HepG2 (cell line): ENCODE results near the gene GRM2. TPM values are rescaled to one million over a fixed set of nuclear protein-coding genes. Genes with fewer than 3 reads are reported as not detected.

Experiments used
- HNF1B ChIP-seq: sonication (generic); formaldehyde crosslinking; IDR thresholded peaks from 2 replicates; pipeline ENCODE4 v1.5.1; 2020; ENCODE audit warnings: mild to moderate bottlenecking, moderate library complexity, missing genetic modification reagents
- KLF9 ChIP-seq: IDR thresholded peaks from 2 replicates; pipeline ENCODE4 v1.6.1; 2016; ENCODE audit warnings: low read depth
- PHB2 ChIP-seq: fragments of 450-650 bp; IDR thresholded peaks from 2 replicates; pipeline ENCODE4 v1.6.1; 2018; ENCODE audit not compliant: partially characterized antibody
- PHF5A ChIP-seq: IDR thresholded peaks from one replicate; pipeline ENCODE4 v1.6.1; 2018; ENCODE audit warnings: low read depth, missing genetic modification reagents; ENCODE audit not compliant: unreplicated experiment
- SMYD3 ChIP-seq: sonication (generic); formaldehyde crosslinking; IDR thresholded peaks from 2 replicates; pipeline ENCODE4 v1.8.1; 2023; ENCODE audit warnings: mild to moderate bottlenecking, missing genetic modification reagents
- ZFYVE20 ChIP-seq: sonication (generic); formaldehyde crosslinking; IDR thresholded peaks from 2 replicates; pipeline ENCODE4 v1.8.0; 2023; ENCODE audit warnings: low read depth, mild to moderate bottlenecking, moderate library complexity, missing genetic modification reagents, borderline replicate concordance
- ZNF225 ChIP-seq: sonication (generic); formaldehyde crosslinking; IDR thresholded peaks from 2 replicates; pipeline ENCODE4 v1.4.0; 2020; ENCODE audit warnings: mild to moderate bottlenecking, missing genetic modification reagents
- ZNF263 ChIP-seq: sonication (generic); formaldehyde crosslinking; IDR thresholded peaks from 2 replicates; pipeline ENCODE4 v1.4.0; 2020; ENCODE audit warnings: missing genetic modification reagents
- ZNF318 ChIP-seq: sonication (generic); formaldehyde crosslinking; IDR thresholded peaks from 2 replicates; pipeline ENCODE4 v1.4.0; 2020; ENCODE audit warnings: mild to moderate bottlenecking, missing genetic modification reagents
- ZNF333 ChIP-seq: sonication (generic); formaldehyde crosslinking; IDR thresholded peaks from 2 replicates; pipeline ENCODE4 v1.4.0; 2020; ENCODE audit warnings: mild to moderate bottlenecking, missing genetic modification reagents, borderline replicate concordance
- ZNF407 ChIP-seq: sonication (generic); formaldehyde crosslinking; IDR thresholded peaks from one replicate; pipeline ENCODE4 v1.5.1; 2020; ENCODE audit warnings: mild to moderate bottlenecking, missing genetic modification reagents; ENCODE audit errors: not compliant biosample characterization
- ZNF543 ChIP-seq: sonication (generic); formaldehyde crosslinking; IDR thresholded peaks from 2 replicates; pipeline ENCODE4 v1.4.0; 2020; ENCODE audit warnings: mild to moderate bottlenecking, missing genetic modification reagents
- polyA plus RNA-seq, 8 experiments: library from polyadenylated mRNA; depleted of rRNA in 3 of 8; stranded (reverse) in 7 of 8; unstranded in 1 of 8; fragments of >200 nt; fragmentation: Illumina TruSeq in 4 of 8; extraction: Trizol in 4 of 8; gene quantifications; 2 replicates each; pipeline versions ENCODE4 v1.2.1 to v1.2.3, GENCODE V29; 2011 to 2016; ENCODE audit warnings: low read depth in 4 of 8, missing spikeins in 1 of 8, mixed read lengths in 1 of 8; ENCODE audit not compliant: insufficient read depth in 1 of 8
- total RNA-seq, 5 experiments: library from RNA; depleted of rRNA; stranded (reverse); fragments of >200 nt; fragmentation: Illumina TruSeq; extraction: Trizol; gene quantifications; 2 replicates each; pipeline ENCODE4 v1.2.3, GENCODE V29; 2016; ENCODE audit warnings: low read depth in 1 of 5

The GRM2 gene
- total and polyA plus RNA-seq, 2 of the 13 experiments (the other 11 are each of a cell fraction or from before 2014, with no cell fraction given) = 0.04 to 0.07 TPM

- TF ChIP-seq ZNF318 = no peak
- TF ChIP-seq PHB2 = no peak
- TF ChIP-seq ZNF333 (CRISPR knock-in tag) = no peak
- no peak for TF ChIP-seq ZNF225 (CRISPR knock-in tag)
- TF ChIP-seq ZNF407 = no peak
- TF ChIP-seq KLF9 (CRISPR knock-in tag) = no peak
- no peak for TF ChIP-seq ZNF263 (CRISPR knock-in tag)
- no peak for TF ChIP-seq ZNF543
- no peak for TF ChIP-seq SMYD3 (CRISPR knock-in tag)
- TF ChIP-seq HNF1B (CRISPR knock-in tag) = no peak
- no peak for TF ChIP-seq PHF5A (CRISPR knock-in tag)
- TF ChIP-seq ZFYVE20 (CRISPR knock-in tag) = no peak
Observed at GRCh38 chr3:51739110-51739509, 32.2 kb downstream of the GRM2 start (continued).
